ENCODE results near the gene MCFD2. TPM values are rescaled to one million over a fixed set of nuclear protein-coding genes. Genes with fewer than 3 reads are reported as not detected.

MCFD2 gene
- total RNA-seq, 4 donors from 2014 or later: 61.9 to 89.5 (median 74.2) TPM

DNA sequence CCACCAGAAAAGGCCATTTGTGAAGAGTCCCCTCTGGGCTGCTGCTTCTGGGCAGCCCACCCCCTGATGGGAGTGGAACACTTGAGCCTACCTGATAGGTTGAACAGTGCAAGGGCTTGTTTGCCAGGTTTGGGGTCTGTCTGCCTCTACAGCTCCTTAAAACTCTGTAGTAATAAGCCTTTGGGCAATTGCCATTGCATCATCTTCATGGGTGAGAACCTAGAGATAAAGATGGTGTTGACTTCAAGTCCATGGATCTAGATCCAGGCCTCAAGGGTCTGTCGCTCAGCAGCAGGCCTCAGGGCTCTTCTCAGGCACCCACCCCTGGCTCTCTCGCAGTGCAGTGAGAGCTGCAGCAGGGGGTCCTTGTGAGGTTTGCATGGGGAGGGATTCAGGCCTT lies 47.1 kb upstream of the MCFD2 start:
- TF ChIP-seq, protein P1, sequence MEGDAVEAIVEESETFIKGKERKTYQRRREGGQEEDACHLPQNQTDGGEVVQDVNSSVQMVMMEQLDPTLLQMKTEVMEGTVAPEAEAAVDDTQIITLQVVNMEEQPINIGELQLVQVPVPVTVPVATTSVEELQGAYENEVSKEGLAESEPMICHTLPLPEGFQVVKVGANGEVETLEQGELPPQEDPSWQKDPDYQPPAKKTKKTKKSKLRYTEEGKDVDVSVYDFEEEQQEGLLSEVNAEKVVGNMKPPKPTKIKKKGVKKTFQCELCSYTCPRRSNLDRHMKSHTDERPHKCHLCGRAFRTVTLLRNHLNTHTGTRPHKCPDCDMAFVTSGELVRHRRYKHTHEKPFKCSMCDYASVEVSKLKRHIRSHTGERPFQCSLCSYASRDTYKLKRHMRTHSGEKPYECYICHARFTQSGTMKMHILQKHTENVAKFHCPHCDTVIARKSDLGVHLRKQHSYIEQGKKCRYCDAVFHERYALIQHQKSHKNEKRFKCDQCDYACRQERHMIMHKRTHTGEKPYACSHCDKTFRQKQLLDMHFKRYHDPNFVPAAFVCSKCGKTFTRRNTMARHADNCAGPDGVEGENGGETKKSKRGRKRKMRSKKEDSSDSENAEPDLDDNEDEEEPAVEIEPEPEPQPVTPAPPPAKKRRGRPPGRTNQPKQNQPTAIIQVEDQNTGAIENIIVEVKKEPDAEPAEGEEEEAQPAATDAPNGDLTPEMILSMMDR (IDR thresholded peaks at IDR 0.05): no peak
- no peak for TF ChIP-seq EP300 (IDR thresholded peaks at IDR 0.05)
- TF ChIP-seq POLR2A (IDR thresholded peaks at IDR 0.05; ENCODE audit: low read depth): no peak
- TF ChIP-seq POLR2AphosphoS5 (IDR thresholded peaks at IDR 0.05): no peak
- WGBS: 100% methylated on average over 2 of the region's 2 CpGs
- Histone ChIP-seq H3K27me3 (no peaks in the 10 kb centered on the region), H3K9me3 (no peaks in the 10 kb centered on the region), H3K27ac (replicated peaks in 1 of 4) (peak overlapping the region; percentile 7 to 83 (median 22)), H3K4me3 (no peak overlapping the region), H3K36me3 (peaks cover 6 to 41% (median 34%) of the 10 kb centered on the region in 4 donors), H3K4me1 (peaks cover 3 to 51% (median 42%) of the 10 kb centered on the region in 4 donors)
- DNase-seq (ENCODE audit: extremely low spot score): no peak
- intact Hi-C loops (cut with DNase I): no loop called here

DNA sequence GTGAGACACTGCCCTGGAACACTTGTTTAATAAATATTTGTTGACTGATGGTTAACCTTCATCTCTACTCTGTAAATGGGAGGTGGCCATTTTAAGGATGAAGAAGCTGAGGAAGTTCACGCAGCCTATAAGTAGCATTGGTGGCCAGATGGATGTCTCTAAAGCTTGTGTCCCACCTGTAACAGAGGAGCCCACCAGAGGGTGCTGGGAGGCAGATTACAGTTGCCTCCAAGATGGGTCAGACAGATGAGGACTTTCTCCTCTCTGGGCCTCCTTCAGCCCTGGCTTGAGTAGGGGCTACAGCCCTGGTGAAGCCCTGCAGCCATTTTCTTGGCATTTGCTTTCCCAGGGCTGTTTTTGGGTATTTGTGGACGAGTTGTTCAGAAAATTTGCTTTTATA lies 45.0 kb upstream of the MCFD2 start:
- no peak for TF ChIP-seq POLR2A (IDR thresholded peaks at IDR 0.05; ENCODE audit: low read depth)
- no peak for TF ChIP-seq POLR2AphosphoS5 (IDR thresholded peaks at IDR 0.05)
- TF ChIP-seq, protein P1 (IDR thresholded peaks at IDR 0.05): no peak
- TF ChIP-seq EP300 (IDR thresholded peaks at IDR 0.05): no peak
- H3K4me3 ChIP-seq: no peak overlapping the region
- no peak overlapping the region for H3K27ac ChIP-seq (replicated peaks in 1 of 4)
- 100% methylated on average over 2 of the region's 2 CpGs for WGBS
- intact Hi-C loops (cut with DNase I): no loop called here
- DNase-seq (ENCODE audit: extremely low spot score): no peak
- H3K9me3 ChIP-seq: no peaks in the 10 kb centered on the region
- H3K36me3 ChIP-seq: peaks cover 17 to 57% (median 54%) of the 10 kb centered on the region in 4 donors
- no peaks in the 10 kb centered on the region for H3K27me3 ChIP-seq
- H3K4me1 ChIP-seq: peaks cover 8 to 59% (median 44%) of the 10 kb centered on the region in 4 donors

DNA sequence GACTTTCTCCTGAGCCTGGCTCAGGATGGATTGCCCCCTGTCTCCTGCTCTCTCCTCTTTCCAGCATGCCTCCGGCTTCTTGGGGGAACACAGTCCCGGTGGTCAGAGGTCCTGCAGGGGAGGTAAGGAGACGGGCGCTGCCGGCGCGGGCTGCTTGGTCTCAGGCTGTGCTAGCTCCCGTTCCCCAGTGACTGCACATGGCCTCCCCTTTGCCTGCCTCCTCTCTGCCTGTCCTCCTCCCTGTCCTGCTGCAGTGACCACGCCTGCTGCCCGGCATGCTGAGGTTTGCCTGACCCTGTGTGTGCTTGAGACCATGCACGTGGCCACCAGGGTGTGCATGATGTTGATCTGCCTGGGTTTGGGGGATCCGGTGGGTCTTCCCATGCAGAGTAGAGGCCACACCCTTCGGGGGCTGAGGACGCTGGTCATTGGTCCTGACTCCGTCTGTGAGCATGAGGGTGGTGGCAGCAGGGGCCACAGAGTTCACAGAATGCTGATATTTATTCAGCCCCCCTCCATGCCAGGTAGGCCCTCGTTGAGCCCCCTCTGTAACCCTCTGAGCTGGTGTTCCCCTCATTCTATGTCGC lies 42.9 kb upstream of the MCFD2 start:
- intact Hi-C loops (cut with DNase I): no loop called here
- DNase-seq (ENCODE audit: extremely low spot score): no peak
- TF ChIP-seq EP300 (IDR thresholded peaks at IDR 0.05) (no peak), POLR2A (IDR thresholded peaks at IDR 0.05; ENCODE audit: low read depth) (no peak), POLR2AphosphoS5 (IDR thresholded peaks at IDR 0.05) (no peak)
- TF ChIP-seq, protein P1 (IDR thresholded peaks at IDR 0.05): no peak
- Histone ChIP-seq H3K4me3 (no peak overlapping the region), H3K36me3 (peaks cover 18 to 63% (median 55%) of the 10 kb centered on the region in 4 donors), H3K27ac (replicated peaks in 1 of 4) (no peak overlapping the region), H3K9me3 (no peaks in the 10 kb centered on the region), H3K27me3 (no peaks in the 10 kb centered on the region), H3K4me1 (peaks cover 24 to 56% (median 40%) of the 10 kb centered on the region in 4 donors)
- WGBS: 89% methylated on average over 17 of the region's 17 CpGs

DNA sequence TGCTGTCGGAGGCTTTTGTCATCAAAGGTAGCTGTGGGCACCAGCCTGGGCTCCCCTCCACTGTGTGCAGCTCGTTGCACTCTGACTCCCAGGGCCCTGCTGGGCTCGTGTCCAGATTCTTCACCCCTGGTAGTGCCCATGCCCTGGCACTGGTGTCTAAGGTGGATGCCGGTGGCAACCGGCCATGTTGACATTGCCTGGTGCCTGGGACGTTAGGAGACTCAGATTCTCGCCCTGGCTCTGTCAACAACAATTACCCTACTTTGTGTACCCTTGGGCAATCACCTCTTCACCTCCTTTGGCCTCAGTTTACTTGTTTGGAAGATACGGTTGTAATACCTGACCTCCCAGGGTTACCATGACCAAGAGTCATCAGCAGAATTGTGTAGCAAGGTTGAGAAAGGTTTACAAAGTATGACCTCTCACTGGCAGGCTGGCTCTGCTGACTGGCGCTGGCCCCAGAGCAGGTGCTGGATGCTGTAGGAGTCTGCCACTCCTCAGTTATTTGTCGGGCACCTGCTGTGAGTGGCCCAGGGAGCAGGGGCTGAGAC lies 41.5 kb upstream of the MCFD2 start:
- Histone ChIP-seq H3K4me3 (no peak overlapping the region), H3K27ac (replicated peaks in 1 of 4) (peak overlapping the region in 2 of 4 donors; percentile 74 to 77), H3K27me3 (no peaks in the 10 kb centered on the region), H3K4me1 (peaks cover 24 to 41% (median 30%) of the 10 kb centered on the region in 4 donors), H3K9me3 (no peaks in the 10 kb centered on the region), H3K36me3 (peaks cover 31 to 74% (median 62%) of the 10 kb centered on the region in 4 donors)
- TF ChIP-seq, protein P1 (IDR thresholded peaks at IDR 0.05): no peak
- TF ChIP-seq POLR2A (IDR thresholded peaks at IDR 0.05; ENCODE audit: low read depth) (no peak), POLR2AphosphoS5 (IDR thresholded peaks at IDR 0.05) (no peak), EP300 (IDR thresholded peaks at IDR 0.05) (no peak)
- DNase-seq (ENCODE audit: extremely low spot score): no peak
- intact Hi-C loops (cut with DNase I): no loop called here
- WGBS: 83% methylated on average over 8 of the region's 10 CpGs
